H9 (cell line): ENCODE results near the gene DGKH. TPM values are rescaled to one million over a fixed set of nuclear protein-coding genes. Genes with fewer than 3 reads are reported as not detected.

Experiments used
- DNase-seq: peaks from one replicate; pipeline ENCODE4 v3.0.0-alpha.2; 2017
- H2AFZ ChIP-seq: one replicate; pipeline ENCODE4 v1.6.1; 2013; ENCODE audit warnings: mild to moderate bottlenecking, low read length, control low read depth, moderate library complexity
- H2AK5ac ChIP-seq: 2 replicates; pipeline ENCODE4 v1.6.1; 2013; ENCODE audit warnings: low read length, control low read depth, mixed read lengths; ENCODE audit not compliant: insufficient read length
- H2BK120ac ChIP-seq: one replicate; pipeline ENCODE4 v1.6.1; 2013; ENCODE audit warnings: low read depth, mild to moderate bottlenecking, low read length, control low read depth, inconsistent platforms; ENCODE audit not compliant: poor library complexity, severe bottlenecking
- H2BK12ac ChIP-seq: 2 replicates; pipeline ENCODE4 v1.6.1; 2013; ENCODE audit warnings: low read length, control low read depth, mixed read lengths, low read depth; ENCODE audit not compliant: insufficient read length
- H2BK15ac ChIP-seq: 2 replicates; pipeline ENCODE4 v1.6.1; 2013; ENCODE audit warnings: low read depth, low read length, control low read depth
- H2BK20ac ChIP-seq: one replicate; pipeline ENCODE4 v1.6.1; 2013; ENCODE audit warnings: low read depth, mild to moderate bottlenecking, low read length, control low read depth, inconsistent platforms; ENCODE audit not compliant: poor library complexity, severe bottlenecking
- H2BK5ac ChIP-seq: 2 replicates; pipeline ENCODE4 v1.6.1; 2013; ENCODE audit warnings: low read length, control low read depth, mixed read lengths; ENCODE audit not compliant: insufficient read length
- H3K14ac ChIP-seq: 2 replicates; pipeline ENCODE4 v1.6.1; 2013; ENCODE audit warnings: low read length, control low read depth; ENCODE audit not compliant: insufficient read depth
- H3K18ac ChIP-seq: 2 replicates; pipeline ENCODE4 v1.6.1; 2013; ENCODE audit warnings: low read depth, mild to moderate bottlenecking, mixed read lengths, low read length, control low read depth; ENCODE audit not compliant: insufficient read length
- H3K23ac ChIP-seq: 2 replicates; pipeline ENCODE4 v1.6.1; 2013; ENCODE audit warnings: low read length, control low read depth, mixed read lengths, low read depth; ENCODE audit not compliant: insufficient read length
- H3K23me2 ChIP-seq: 2 replicates; pipeline ENCODE4 v1.6.1; 2013; ENCODE audit warnings: low read depth, mild to moderate bottlenecking, mixed read lengths, low read length, control low read depth; ENCODE audit not compliant: insufficient read length, poor library complexity, severe bottlenecking
- H3K27ac ChIP-seq: 2 replicates; pipeline ENCODE4 v1.5.1; 2013; ENCODE audit warnings: low read length, control low read depth, mixed read lengths, low read depth; ENCODE audit not compliant: insufficient read length
- H3K27me3 ChIP-seq: 2 replicates; pipeline ENCODE4 v1.6.1; 2013; ENCODE audit warnings: low read length, control low read depth, inconsistent platforms; ENCODE audit not compliant: insufficient read depth
- H3K4ac ChIP-seq: 2 replicates; pipeline ENCODE4 v1.6.1; 2013; ENCODE audit warnings: low read depth, mild to moderate bottlenecking, control low read depth, inconsistent platforms, low read length, moderate library complexity
- H3K4me1 ChIP-seq: 2 replicates; pipeline ENCODE4 v1.6.1; 2013; ENCODE audit warnings: low read length, control low read depth, inconsistent platforms; ENCODE audit not compliant: insufficient read depth
- H3K4me2 ChIP-seq: 2 replicates; pipeline ENCODE4 v1.6.1; 2013; ENCODE audit warnings: low read length, control low read depth, mixed read lengths; ENCODE audit not compliant: insufficient read length, insufficient read depth
- H3K56ac ChIP-seq: 2 replicates; pipeline ENCODE4 v1.6.1; 2013; ENCODE audit warnings: low read depth, mild to moderate bottlenecking, mixed read lengths, low read length, control low read depth; ENCODE audit not compliant: insufficient read length
- H3K79me1 ChIP-seq: 2 replicates; pipeline ENCODE4 v1.6.1; 2013; ENCODE audit warnings: low read depth, mild to moderate bottlenecking, moderate library complexity, low read length, control low read depth, inconsistent platforms; ENCODE audit not compliant: insufficient read depth, poor library complexity, severe bottlenecking
- H3K79me2 ChIP-seq: 2 replicates; pipeline ENCODE4 v1.6.1; 2013; ENCODE audit warnings: low read length, control low read depth, inconsistent platforms; ENCODE audit not compliant: insufficient read depth
- H3K9ac ChIP-seq: 2 replicates; pipeline ENCODE4 v1.6.1; 2013; ENCODE audit warnings: low read length, control low read depth, mixed read lengths; ENCODE audit not compliant: insufficient read length; ENCODE audit errors: extremely low read depth
- H3K9me3 ChIP-seq: one replicate; pipeline ENCODE4 v1.6.1; 2013; ENCODE audit warnings: low read depth, low read length, inconsistent platforms; ENCODE audit not compliant: control insufficient read depth
- H3T11ph ChIP-seq: one replicate; pipeline ENCODE4 v1.6.1; 2013; ENCODE audit warnings: mild to moderate bottlenecking, low read length, control low read depth, inconsistent platforms
- H4K20me1 ChIP-seq: one replicate; pipeline ENCODE4 v1.6.1; 2013; ENCODE audit not compliant: control insufficient read depth, insufficient read length, insufficient read depth
- H4K5ac ChIP-seq: 2 replicates; pipeline ENCODE4 v1.6.1; 2013; ENCODE audit warnings: low read depth, mild to moderate bottlenecking, mixed read lengths, low read length, control low read depth; ENCODE audit not compliant: insufficient read length
- H4K8ac ChIP-seq: replicated peaks from 2 replicates; pipeline ENCODE4 v1.6.1; 2013; ENCODE audit warnings: low read length, control low read depth, mixed read lengths, low read depth; ENCODE audit not compliant: insufficient read length
- H4K91ac ChIP-seq: 2 replicates; pipeline ENCODE4 v1.6.1; 2013; ENCODE audit warnings: low read depth, mild to moderate bottlenecking, moderate library complexity, mixed read lengths, low read length, control low read depth; ENCODE audit not compliant: insufficient read length
- H3K27ac Mint-ChIP-seq, 3 experiments: 2 replicates in 2 of 3; 3 replicates in 1 of 3; pipeline ENCODE4 v1.8.0; 2020 to 2021; ENCODE audit warnings: mixed read lengths in 3 of 3, mild to moderate bottlenecking in 1 of 3, moderate library complexity in 1 of 3
- H3K27me3 Mint-ChIP-seq: 2 replicates; pipeline ENCODE4 v1.8.0; 2021; ENCODE audit warnings: low read depth, mild to moderate bottlenecking, moderate library complexity, mixed read lengths
- H3K36me3 Mint-ChIP-seq, 3 experiments: 2 replicates in 2 of 3; 3 replicates in 1 of 3; pipeline ENCODE4 v1.8.0; 2020 to 2021; ENCODE audit warnings: low read depth in 3 of 3, mixed read lengths in 3 of 3; ENCODE audit not compliant: insufficient read depth in 1 of 3
- H3K4me1 Mint-ChIP-seq, 2 experiments: 2 replicates each; pipeline ENCODE4 v1.8.0; 2020; ENCODE audit warnings: mixed read lengths in 2 of 2
- H3K4me3 Mint-ChIP-seq, 2 experiments: 2 replicates in 1 of 2; 3 replicates in 1 of 2; pipeline ENCODE4 v1.8.0; 2020 to 2021; ENCODE audit warnings: mild to moderate bottlenecking in 2 of 2, mixed read lengths in 2 of 2, moderate library complexity in 1 of 2
- H3K9me3 Mint-ChIP-seq, 2 experiments: 2 replicates in 1 of 2; 3 replicates in 1 of 2; pipeline ENCODE4 v1.8.0; 2020; ENCODE audit warnings: mild to moderate bottlenecking in 2 of 2, mixed read lengths in 2 of 2, moderate library complexity in 1 of 2
- CTCF ChIP-seq: fragments of 200-600 bp; sonication (generic); conservative IDR thresholded peaks from 3 replicates; pipeline ENCODE4 v1.8.0; 2021; ENCODE audit warnings: antibody characterized with exemption, mild to moderate bottlenecking
- WGBS: extraction: QIAGEN DNeasy Blood & Tissue Kit; methylation state at CpG from one replicate; pipeline ENCODE4 v1.1.7; 2013; ENCODE audit warnings: missing lambda C conversion rate, low lambda C conversion rate, mixed read lengths; ENCODE audit not compliant: insufficient read length; ENCODE audit errors: extremely low coverage; 5-methylcytosine and 5-hydroxymethylcytosine counted together
- total RNA-seq: library from RNA; stranded (reverse); gene quantifications from 2 replicates; pipeline ENCODE4 v1.2.1, GENCODE V29; 2021

Gene DGKH
- total RNA-seq, 1 experiment from 2014 or later, result 8.6 TPM

GRCh38 chr13:42055500-42056085, 7.1 kb downstream of the DGKH start:
- no peaks in the 10 kb centered on the region for H3K79me2 ChIP-seq
- no peak overlapping the region for H2AK5ac ChIP-seq
- no peaks in the 10 kb centered on the region for H3K79me1 ChIP-seq
- no peak overlapping the region for H2BK5ac ChIP-seq
- no peak overlapping the region for H3K27ac ChIP-seq
- no peak overlapping the region for H2BK20ac ChIP-seq
- Mint-ChIP-seq H3K27ac (no peak overlapping the region), H3K36me3 (peaks cover 0 to 5% (median 0%) of the 10 kb centered on the region in 3 experiments; a peak in 3 of 7 replicates), H3K9me3 (no peaks in the 10 kb centered on the region; a peak in 1 of 5 replicates), H3K27me3 (no peaks in the 10 kb centered on the region), H3K4me3 (no peak overlapping the region), H3K4me1 (no peaks in the 10 kb centered on the region)
- no peaks in the 10 kb centered on the region for H3K4me1 ChIP-seq
- no peak overlapping the region for H3K18ac ChIP-seq
- no peak overlapping the region for H3T11ph ChIP-seq
- no peak overlapping the region for H2BK120ac ChIP-seq
- no peak overlapping the region for H3K4me2 ChIP-seq
- H3K9me3 ChIP-seq, result no peaks in the 10 kb centered on the region
- H3K27me3 ChIP-seq, result no peaks in the 10 kb centered on the region
- no peak overlapping the region for H2BK15ac ChIP-seq
- H3K4ac ChIP-seq, result no peak overlapping the region
- no peak for TF ChIP-seq CTCF
- H2BK12ac ChIP-seq, result no peak overlapping the region
- no CpG with 5 or more reads among the region's 6 CpGs for WGBS
- H4K91ac ChIP-seq, result no peak overlapping the region
- H2AFZ ChIP-seq, result no peak overlapping the region
- H4K20me1 ChIP-seq, result no peaks in the 10 kb centered on the region
- H3K56ac ChIP-seq, result no peak overlapping the region
- H3K9ac ChIP-seq, result no peak overlapping the region
- H3K23me2 ChIP-seq, result no peaks in the 10 kb centered on the region
- DNase-seq, result no peak
- no peak overlapping the region for H4K8ac ChIP-seq
- no peak overlapping the region for H3K23ac ChIP-seq
- no peak overlapping the region for H4K5ac ChIP-seq
- H3K14ac ChIP-seq, result no peak overlapping the region
